HUES6 (cell line): Measurements from ENCODE around the gene UBR1.
"Not testable (repeated sequence)": the region's sequence is repeated elsewhere in the genome, so short reads cannot be mapped to it uniquely, and the experiment has no call there.

Experiments
- H3K27ac ChIP-seq: 2 replicates; pipeline ENCODE4 v1.7.0; 2013; ENCODE audit warnings: low read depth, mild to moderate bottlenecking, low read length, inconsistent platforms
- H3K27me3 ChIP-seq: 2 replicates; pipeline ENCODE4 v1.6.1; 2013; ENCODE audit warnings: low read length; ENCODE audit not compliant: control insufficient read depth, insufficient read depth
- H3K36me3 ChIP-seq: 2 replicates; pipeline ENCODE4 v1.6.1; 2013; ENCODE audit warnings: low read length; ENCODE audit not compliant: control insufficient read depth, insufficient read depth
- H3K4me1 ChIP-seq: 2 replicates; pipeline ENCODE4 v1.6.1; 2013; ENCODE audit warnings: low read length; ENCODE audit not compliant: control insufficient read depth, insufficient read depth
- H3K4me3 ChIP-seq: 2 replicates; pipeline ENCODE4 v1.5.1; 2013; ENCODE audit warnings: low read depth, low read length
- H3K9ac ChIP-seq: one replicate; pipeline ENCODE4 v1.6.1; 2013; ENCODE audit warnings: mild to moderate bottlenecking, low read length
- H3K9me3 ChIP-seq: 2 replicates; pipeline ENCODE4 v1.6.1; 2013; ENCODE audit warnings: low read depth, low read length; ENCODE audit not compliant: control insufficient read depth, insufficient read depth

UBR1 gene

DNA sequence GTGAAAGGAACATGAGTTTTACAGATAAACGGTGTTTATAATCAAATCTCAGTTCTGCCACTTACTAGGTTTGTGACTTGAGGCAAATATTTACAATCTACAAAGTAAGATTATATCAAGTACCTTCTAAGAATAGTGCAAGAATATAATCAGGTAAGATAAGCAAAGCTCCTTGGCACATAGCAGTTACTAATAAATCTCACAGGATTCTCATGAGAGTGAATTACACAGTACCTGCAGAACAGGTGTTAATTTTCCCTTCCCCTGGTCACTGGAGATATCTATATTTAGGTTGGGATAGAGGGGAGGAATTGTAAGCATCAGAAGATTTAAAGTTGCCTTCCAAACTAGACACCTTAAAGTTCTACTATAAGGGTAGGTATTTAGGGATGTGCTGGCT is 53.0 kb downstream of the UBR1 start:
- Histone ChIP-seq H3K36me3 (peaks cover 81% of the 10 kb centered on the region), H3K27me3 (no peaks in the 10 kb centered on the region)

GRCh38 chr15:43048935-43049334 is 56.9 kb downstream of the UBR1 start:
- Histone ChIP-seq H3K27ac (no peak overlapping the region), H3K4me1 (no peaks in the 10 kb centered on the region), H3K36me3 (peaks cover 76% of the 10 kb centered on the region), H3K27me3 (no peaks in the 10 kb centered on the region), H3K4me3 (no peak overlapping the region), H3K9me3 (no peaks in the 10 kb centered on the region), H3K9ac (no peak overlapping the region)

More for the DNA sequence above, 53.0 kb downstream of the UBR1 start:
- H3K4me1 ChIP-seq: no peaks in the 10 kb centered on the region
- H3K9me3 ChIP-seq: no peaks in the 10 kb centered on the region
- no peak overlapping the region for H3K9ac ChIP-seq
- H3K27ac ChIP-seq: no peak overlapping the region
- no peak overlapping the region for H3K4me3 ChIP-seq

DNA sequence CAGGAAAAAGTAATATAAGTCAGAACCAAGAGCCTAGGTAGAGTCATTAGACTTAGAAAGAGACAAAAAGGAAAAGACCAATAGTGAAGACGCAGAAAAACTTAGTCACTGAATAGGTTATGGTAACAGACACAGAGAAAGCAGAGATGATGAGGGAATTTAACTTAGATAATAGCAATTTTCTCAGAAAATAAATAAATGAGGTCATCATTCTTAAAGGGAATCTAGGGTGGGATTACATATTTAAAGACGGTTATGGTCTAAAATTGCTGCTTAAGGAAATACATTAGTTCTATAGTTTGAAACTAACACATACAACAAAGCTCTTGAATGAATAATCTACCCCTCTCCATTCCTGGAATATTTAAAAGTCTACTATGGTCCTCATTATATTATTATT is 59.4 kb downstream of the UBR1 start:
- H3K4me3 ChIP-seq: no peak overlapping the region
- no peaks in the 10 kb centered on the region for H3K4me1 ChIP-seq
- H3K9ac ChIP-seq: no peak overlapping the region
- H3K27ac ChIP-seq: no peak overlapping the region
- H3K27me3 ChIP-seq: no peaks in the 10 kb centered on the region
- H3K36me3 ChIP-seq: peaks cover 75% of the 10 kb centered on the region
- no peaks in the 10 kb centered on the region for H3K9me3 ChIP-seq

DNA sequence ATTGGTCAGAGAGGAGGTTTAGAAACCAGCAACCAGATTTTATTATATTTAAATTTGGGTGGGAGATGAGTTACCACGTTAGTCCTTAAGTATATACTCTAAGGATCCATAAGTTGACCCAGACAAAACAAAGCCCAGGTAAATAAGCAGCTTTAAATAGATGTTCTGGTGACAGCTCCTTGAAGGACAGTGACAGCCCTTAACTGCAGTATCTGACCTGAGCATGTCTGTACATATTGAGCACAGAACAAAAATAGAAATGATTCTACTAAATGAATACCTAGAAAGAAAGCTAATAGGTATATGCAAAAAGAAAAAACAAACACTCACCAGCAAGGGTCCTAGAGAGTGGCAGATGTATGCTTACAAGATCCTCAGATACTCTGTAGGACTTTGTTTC is 63.0 kb downstream of the UBR1 start:
- H3K27me3 ChIP-seq: no peaks in the 10 kb centered on the region
- H3K36me3 ChIP-seq: peaks cover 60% of the 10 kb centered on the region

GRCh38 chr15:43041085-43041484 is 64.8 kb downstream of the UBR1 start:
- not testable (repeated sequence) for H3K9ac ChIP-seq, H3K9me3 ChIP-seq, H3K4me3 ChIP-seq, H3K27ac ChIP-seq, H3K4me1 ChIP-seq, H3K27me3 ChIP-seq
- peaks cover 56% of the 10 kb centered on the region for H3K36me3 ChIP-seq

More for the DNA sequence above, 63.0 kb downstream of the UBR1 start:
- H3K9ac ChIP-seq: no peak overlapping the region
- H3K27ac ChIP-seq: no peak overlapping the region
- no peaks in the 10 kb centered on the region for H3K9me3 ChIP-seq
- H3K4me1 ChIP-seq: no peaks in the 10 kb centered on the region
- no peak overlapping the region for H3K4me3 ChIP-seq

DNA sequence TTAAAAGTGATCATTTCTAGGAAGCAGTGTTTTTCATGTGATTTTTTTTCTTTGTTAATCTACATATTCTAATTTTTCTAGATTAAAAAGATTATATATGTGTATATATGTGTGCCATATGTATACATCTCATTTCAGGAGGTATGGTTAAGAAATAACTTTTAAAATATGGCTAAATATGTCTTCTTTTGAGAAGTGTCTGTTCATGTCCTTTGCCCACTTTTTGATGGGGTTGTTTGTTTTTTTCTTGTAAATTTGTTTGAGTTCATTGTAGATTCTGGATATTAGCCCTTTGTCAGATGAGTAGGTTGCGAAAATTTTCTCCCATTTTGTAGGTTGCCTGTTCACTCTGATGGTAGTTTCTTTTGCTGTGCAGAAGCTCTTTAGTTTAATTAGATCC is 70.6 kb downstream of the UBR1 start:
- H3K4me3 ChIP-seq, H3K9me3 ChIP-seq, H3K9ac ChIP-seq, H3K27ac ChIP-seq, H3K4me1 ChIP-seq, H3K27me3 ChIP-seq: not testable (repeated sequence)
- peaks cover 33% of the 10 kb centered on the region for H3K36me3 ChIP-seq

DNA sequence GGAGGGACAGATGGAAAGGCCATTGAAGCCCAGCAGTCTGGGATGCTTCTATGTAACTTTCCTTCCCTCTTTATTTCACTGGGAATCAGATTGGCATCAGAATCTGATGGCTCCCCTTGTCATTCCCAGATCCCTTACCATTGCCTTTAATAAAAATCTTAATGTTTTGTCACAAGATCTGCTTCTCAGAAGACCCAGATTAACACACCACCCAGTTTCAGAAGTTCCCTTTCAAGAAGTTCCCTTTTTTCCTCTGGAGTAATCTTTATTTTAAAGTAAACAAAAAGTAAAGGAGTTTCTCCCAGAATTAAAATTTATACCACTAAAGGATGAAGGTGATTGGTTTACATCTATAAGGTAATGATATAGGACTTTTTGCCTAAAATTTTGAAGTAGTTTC is 76.4 kb downstream of the UBR1 start:
- Histone ChIP-seq H3K9ac (no peak overlapping the region), H3K4me3 (no peak overlapping the region), H3K36me3 (peaks cover 58% of the 10 kb centered on the region), H3K27me3 (no peaks in the 10 kb centered on the region), H3K27ac (no peak overlapping the region), H3K4me1 (no peaks in the 10 kb centered on the region), H3K9me3 (no peaks in the 10 kb centered on the region)

- Histone ChIP-seq H3K4me3 (no peak overlapping the region), H3K9me3 (no peaks in the 10 kb centered on the region), H3K9ac (no peak overlapping the region), H3K27me3 (no peaks in the 10 kb centered on the region), H3K27ac (no peak overlapping the region), H3K36me3 (peaks cover 73% of the 10 kb centered on the region), H3K4me1 (no peaks in the 10 kb centered on the region)
Observed at GRCh38 chr15:43025150-43025549, 80.7 kb downstream of the UBR1 start.

- not testable (repeated sequence) for H3K9ac ChIP-seq, H3K27me3 ChIP-seq, H3K9me3 ChIP-seq, H3K27ac ChIP-seq, H3K4me3 ChIP-seq, H3K4me1 ChIP-seq
- peaks cover 38% of the 10 kb centered on the region for H3K36me3 ChIP-seq
Observed at GRCh38 chr15:43014671-43015070, 91.2 kb downstream of the UBR1 start.

DNA sequence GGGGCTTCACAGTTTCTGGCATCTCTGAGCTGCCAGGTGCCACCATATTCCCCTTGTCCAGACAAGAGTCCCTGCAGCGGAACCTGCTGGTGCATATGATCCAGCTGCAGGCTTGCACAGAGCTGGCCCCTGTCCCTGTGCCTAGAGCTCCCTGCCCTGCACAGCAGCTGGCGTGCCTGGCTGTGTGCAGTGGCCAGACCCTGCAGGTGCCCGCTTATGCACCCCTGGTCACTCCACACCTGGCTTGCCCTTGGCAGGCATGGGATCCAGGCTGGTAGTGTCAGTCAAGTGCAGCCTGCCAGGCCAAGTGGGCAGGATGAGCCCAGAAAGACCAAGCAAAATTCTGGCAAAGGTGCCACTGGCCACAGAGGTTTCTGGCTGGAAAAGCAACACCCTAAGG is 96.6 kb downstream of the UBR1 start:
- Histone ChIP-seq H3K36me3 (peaks cover 55% of the 10 kb centered on the region), H3K4me1 (no peaks in the 10 kb centered on the region), H3K4me3 (no peak overlapping the region)

GRCh38 chr15:43008150-43008549 is 97.7 kb downstream of the UBR1 start:
- Histone ChIP-seq H3K4me3 (no peak overlapping the region), H3K27ac (no peak overlapping the region), H3K27me3 (no peaks in the 10 kb centered on the region), H3K4me1 (no peaks in the 10 kb centered on the region), H3K36me3 (peaks cover 59% of the 10 kb centered on the region), H3K9ac (no peak overlapping the region), H3K9me3 (peaks cover 10% of the 10 kb centered on the region; the same call in 1 of the 2 replicates)

More for the DNA sequence above, 96.6 kb downstream of the UBR1 start:
- Histone ChIP-seq H3K27ac (no peak overlapping the region), H3K27me3 (no peaks in the 10 kb centered on the region), H3K9ac (no peak overlapping the region), H3K9me3 (peaks cover 7% of the 10 kb centered on the region; the same call in 1 of the 2 replicates)

DNA sequence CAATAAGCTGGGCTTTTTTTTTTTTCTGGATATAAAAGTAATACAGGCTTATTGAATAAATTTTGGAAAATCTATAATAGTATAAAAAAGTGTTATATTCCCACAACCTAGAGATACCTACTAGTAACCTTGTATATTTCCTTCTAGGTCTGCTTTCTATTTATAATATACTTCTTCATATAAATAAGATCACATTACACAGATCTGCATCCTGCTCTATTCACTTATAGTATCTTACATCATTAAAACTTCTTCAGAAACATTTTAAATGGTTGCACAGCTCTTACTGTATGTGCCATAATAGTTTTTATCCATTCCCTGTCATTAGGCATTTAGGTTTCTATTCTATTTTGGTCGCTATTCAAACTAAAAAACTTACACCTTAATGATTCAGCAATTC is 98.3 kb downstream of the UBR1 start:
- Histone ChIP-seq H3K36me3 (peaks cover 61% of the 10 kb centered on the region), H3K27me3 (no peaks in the 10 kb centered on the region), H3K4me1 (no peaks in the 10 kb centered on the region), H3K27ac (no peak overlapping the region), H3K9me3 (peaks cover 10% of the 10 kb centered on the region; the same call in 1 of the 2 replicates), H3K4me3 (no peak overlapping the region), H3K9ac (no peak overlapping the region)
